ENCODE results near the gene RAB4A.

RAB4A gene

GRCh38 chr1:229231754-229232119 lies 39.2 kb upstream of the RAB4A start:
- Histone ChIP-seq H2AFZ (ENCODE audit: low read length) (no peak overlapping the region), H2BK120ac (ENCODE audit: low read depth, low read length) (no peak overlapping the region), H2BK5ac (ENCODE audit: low read length) (no peak overlapping the region), H4K8ac (ENCODE audit: low read depth, low read length) (no peak overlapping the region), H3K4me2 (ENCODE audit: insufficient read depth, low read length, poor library complexity, severe bottlenecking) (no peak overlapping the region), H3K36me3 (replicated peaks in 1 of 2; ENCODE audit: control insufficient read depth in 2 of 2, insufficient read depth in 2 of 2, low read length in 2 of 2) (no peaks in the 10 kb centered on the region), H3K27ac (replicated peaks; ENCODE audit: low read length) (no peak overlapping the region), H3K79me1 (ENCODE audit: low read depth, low read length) (no peaks in the 10 kb centered on the region), H3K9ac (ENCODE audit: low read depth, low read length, poor library complexity) (no peak overlapping the region), H3K27me3 (ENCODE audit: control insufficient read depth in 3 of 3, insufficient read depth in 3 of 3, low read depth in 1 of 3, low read length in 3 of 3) (no peaks in the 10 kb centered on the region), H3K9me3 (replicated peaks in 1 of 2; ENCODE audit: control insufficient read depth in 2 of 2, insufficient read depth in 1 of 2, low read depth in 1 of 2, low read length in 2 of 2) (no peaks in the 10 kb centered on the region), H3K4me1 (ENCODE audit: control insufficient read depth in 2 of 2, insufficient read depth in 1 of 2, low read depth in 1 of 2, low read length in 2 of 2) (peaks cover 16 to 30% of the 10 kb centered on the region in 2 donors), H2BK12ac (ENCODE audit: low read length) (no peak overlapping the region), H2BK15ac (ENCODE audit: low read length) (no peak overlapping the region), H3K18ac (ENCODE audit: low read length) (no peak overlapping the region), H2AK5ac (ENCODE audit: low read depth, low read length) (no peak overlapping the region), H3K14ac (ENCODE audit: low read length) (no peak overlapping the region), H3K4me3 (ENCODE audit: low read length in 2 of 2) (no peak overlapping the region), H3K4ac (ENCODE audit: low read length) (no peak overlapping the region), H4K91ac (ENCODE audit: low read depth, low read length, poor library complexity) (no peak overlapping the region), H3K23ac (ENCODE audit: low read depth, low read length, poor library complexity) (no peak overlapping the region)
- WGBS, 2 donors (ENCODE audit: extremely low coverage in 2 of 2, insufficient read length in 2 of 2, insufficient replicate concordance in 1 of 2), result no CpG with 5 or more reads among the region's 3 CpGs
- no peak for DNase-seq (ENCODE audit: low spot score)

GRCh38 chr1:229234870-229235472 lies 35.9 kb upstream of the RAB4A start:
- Histone ChIP-seq H2BK15ac (ENCODE audit: low read length) (no peak overlapping the region), H2BK12ac (ENCODE audit: low read length) (no peak overlapping the region), H4K91ac (ENCODE audit: low read depth, low read length, poor library complexity) (no peak overlapping the region), H4K8ac (ENCODE audit: low read depth, low read length) (no peak overlapping the region), H3K4me2 (ENCODE audit: insufficient read depth, low read length, poor library complexity, severe bottlenecking) (no peak overlapping the region), H3K9ac (ENCODE audit: low read depth, low read length, poor library complexity) (no peak overlapping the region), H2AK5ac (ENCODE audit: low read depth, low read length) (no peak overlapping the region), H3K23ac (ENCODE audit: low read depth, low read length, poor library complexity) (no peak overlapping the region), H3K36me3 (replicated peaks in 1 of 2; ENCODE audit: control insufficient read depth in 2 of 2, insufficient read depth in 2 of 2, low read length in 2 of 2) (no peaks in the 10 kb centered on the region), H2AFZ (ENCODE audit: low read length) (no peak overlapping the region), H3K27me3 (ENCODE audit: control insufficient read depth in 3 of 3, insufficient read depth in 3 of 3, low read depth in 1 of 3, low read length in 3 of 3) (no peaks in the 10 kb centered on the region), H3K4me3 (ENCODE audit: low read length in 2 of 2) (no peak overlapping the region), H3K14ac (ENCODE audit: low read length) (no peak overlapping the region), H3K27ac (replicated peaks; ENCODE audit: low read length) (no peak overlapping the region), H3K79me1 (ENCODE audit: low read depth, low read length) (no peaks in the 10 kb centered on the region), H2BK120ac (ENCODE audit: low read depth, low read length) (no peak overlapping the region), H2BK5ac (ENCODE audit: low read length) (no peak overlapping the region), H3K4me1 (ENCODE audit: control insufficient read depth in 2 of 2, insufficient read depth in 1 of 2, low read depth in 1 of 2, low read length in 2 of 2) (peaks cover 5 to 26% of the 10 kb centered on the region in 2 donors), H3K4ac (ENCODE audit: low read length) (no peak overlapping the region), H3K9me3 (replicated peaks in 1 of 2; ENCODE audit: control insufficient read depth in 2 of 2, insufficient read depth in 1 of 2, low read depth in 1 of 2, low read length in 2 of 2) (peaks cover 0 to 12% of the 10 kb centered on the region in 2 donors), H3K18ac (ENCODE audit: low read length) (no peak overlapping the region)
- WGBS, 2 donors (ENCODE audit: extremely low coverage in 2 of 2, insufficient read length in 2 of 2, insufficient replicate concordance in 1 of 2), result no CpG with 5 or more reads among the region's 13 CpGs
- no peak for DNase-seq (ENCODE audit: low spot score)

- Histone ChIP-seq H3K4me3 (ENCODE audit: low read length in 2 of 2) (no peak overlapping the region), H2BK5ac (ENCODE audit: low read length) (no peak overlapping the region), H3K9ac (ENCODE audit: low read depth, low read length, poor library complexity) (no peak overlapping the region), H2AK5ac (ENCODE audit: low read depth, low read length) (no peak overlapping the region), H3K36me3 (replicated peaks in 1 of 2; ENCODE audit: control insufficient read depth in 2 of 2, insufficient read depth in 2 of 2, low read length in 2 of 2) (no peaks in the 10 kb centered on the region), H4K8ac (ENCODE audit: low read depth, low read length) (no peak overlapping the region), H4K91ac (ENCODE audit: low read depth, low read length, poor library complexity) (no peak overlapping the region), H2BK12ac (ENCODE audit: low read length) (no peak overlapping the region), H3K23ac (ENCODE audit: low read depth, low read length, poor library complexity) (no peak overlapping the region), H3K4me1 (ENCODE audit: control insufficient read depth in 2 of 2, insufficient read depth in 1 of 2, low read depth in 1 of 2, low read length in 2 of 2) (peaks cover 0 to 24% of the 10 kb centered on the region in 2 donors), H3K79me1 (ENCODE audit: low read depth, low read length) (no peaks in the 10 kb centered on the region), H2BK120ac (ENCODE audit: low read depth, low read length) (no peak overlapping the region), H3K4ac (ENCODE audit: low read length) (no peak overlapping the region), H3K14ac (ENCODE audit: low read length) (no peak overlapping the region), H2AFZ (ENCODE audit: low read length) (no peak overlapping the region), H3K9me3 (replicated peaks in 1 of 2; ENCODE audit: control insufficient read depth in 2 of 2, insufficient read depth in 1 of 2, low read depth in 1 of 2, low read length in 2 of 2) (peaks cover 0 to 12% of the 10 kb centered on the region in 2 donors), H3K18ac (ENCODE audit: low read length) (no peak overlapping the region), H3K4me2 (ENCODE audit: insufficient read depth, low read length, poor library complexity, severe bottlenecking) (no peak overlapping the region), H3K27me3 (ENCODE audit: control insufficient read depth in 3 of 3, insufficient read depth in 3 of 3, low read depth in 1 of 3, low read length in 3 of 3) (no peaks in the 10 kb centered on the region), H2BK15ac (ENCODE audit: low read length) (no peak overlapping the region), H3K27ac (replicated peaks; ENCODE audit: low read length) (no peak overlapping the region)
- DNase-seq (ENCODE audit: low spot score), result no peak
- no CpG with 5 or more reads among the region's 2 CpGs for WGBS, 2 donors (ENCODE audit: extremely low coverage in 2 of 2, insufficient read length in 2 of 2, insufficient replicate concordance in 1 of 2)
These were observed 33.6 kb upstream of the RAB4A start for GRCh38 chr1:229237320-229237719.

DNA sequence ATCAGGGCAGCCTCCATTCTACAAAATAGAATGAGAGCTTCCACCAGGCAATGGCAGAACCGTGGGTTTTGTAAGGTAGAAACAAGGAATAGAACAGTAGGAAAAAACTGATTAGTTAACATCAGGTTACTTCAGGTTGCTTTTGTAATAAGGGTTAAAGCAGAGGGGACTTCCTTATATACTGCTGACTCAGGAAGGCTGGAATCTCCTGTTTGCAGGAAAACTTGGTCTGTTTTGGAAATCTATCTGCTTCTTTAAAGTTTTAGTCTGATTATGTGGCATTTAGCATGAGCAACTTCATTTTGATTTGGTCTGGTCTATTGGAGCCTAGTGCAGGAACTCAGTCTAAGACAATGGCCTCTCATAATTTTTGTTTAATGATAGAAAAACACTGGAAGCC lies 32.7 kb upstream of the RAB4A start:
- H2AFZ ChIP-seq (ENCODE audit: low read length), result no peak overlapping the region
- H3K36me3 ChIP-seq (replicated peaks in 1 of 2; ENCODE audit: control insufficient read depth in 2 of 2, insufficient read depth in 2 of 2, low read length in 2 of 2), result no peaks in the 10 kb centered on the region
- no peak overlapping the region for H4K91ac ChIP-seq (ENCODE audit: low read depth, low read length, poor library complexity)
- no peak overlapping the region for H3K23ac ChIP-seq (ENCODE audit: low read depth, low read length, poor library complexity)
- H3K4me3 ChIP-seq (ENCODE audit: low read length in 2 of 2), result no peak overlapping the region
- no peak for DNase-seq (ENCODE audit: low spot score)
- no peaks in the 10 kb centered on the region for H3K79me1 ChIP-seq (ENCODE audit: low read depth, low read length)
- H2BK5ac ChIP-seq (ENCODE audit: low read length), result no peak overlapping the region
- no peak overlapping the region for H3K9ac ChIP-seq (ENCODE audit: low read depth, low read length, poor library complexity)
- H3K9me3 ChIP-seq (replicated peaks in 1 of 2; ENCODE audit: control insufficient read depth in 2 of 2, insufficient read depth in 1 of 2, low read depth in 1 of 2, low read length in 2 of 2), result peaks cover 0 to 18% of the 10 kb centered on the region in 2 donors
- H2BK15ac ChIP-seq (ENCODE audit: low read length), result no peak overlapping the region
- WGBS, 2 donors (ENCODE audit: extremely low coverage in 2 of 2, insufficient read length in 2 of 2, insufficient replicate concordance in 1 of 2), result no CpG with 5 or more reads among the region's 1 CpG
- no peak overlapping the region for H2BK120ac ChIP-seq (ENCODE audit: low read depth, low read length)
- H3K27me3 ChIP-seq (ENCODE audit: control insufficient read depth in 3 of 3, insufficient read depth in 3 of 3, low read depth in 1 of 3, low read length in 3 of 3), result no peaks in the 10 kb centered on the region
- H3K27ac ChIP-seq (replicated peaks; ENCODE audit: low read length), result no peak overlapping the region
- H3K4me1 ChIP-seq (ENCODE audit: control insufficient read depth in 2 of 2, insufficient read depth in 1 of 2, low read depth in 1 of 2, low read length in 2 of 2), result peaks cover 0 to 24% of the 10 kb centered on the region in 2 donors
- no peak overlapping the region for H3K18ac ChIP-seq (ENCODE audit: low read length)
- no peak overlapping the region for H3K14ac ChIP-seq (ENCODE audit: low read length)
- H4K8ac ChIP-seq (ENCODE audit: low read depth, low read length), result no peak overlapping the region
- H2AK5ac ChIP-seq (ENCODE audit: low read depth, low read length), result no peak overlapping the region
- H3K4me2 ChIP-seq (ENCODE audit: insufficient read depth, low read length, poor library complexity, severe bottlenecking), result no peak overlapping the region
- H3K4ac ChIP-seq (ENCODE audit: low read length), result no peak overlapping the region
- H2BK12ac ChIP-seq (ENCODE audit: low read length), result no peak overlapping the region
